ENCODE data around the gene KLHL34. TPM values are rescaled to one million over a fixed set of nuclear protein-coding genes. Genes with fewer than 3 reads are reported as not detected.

KLHL34 gene, protein sequence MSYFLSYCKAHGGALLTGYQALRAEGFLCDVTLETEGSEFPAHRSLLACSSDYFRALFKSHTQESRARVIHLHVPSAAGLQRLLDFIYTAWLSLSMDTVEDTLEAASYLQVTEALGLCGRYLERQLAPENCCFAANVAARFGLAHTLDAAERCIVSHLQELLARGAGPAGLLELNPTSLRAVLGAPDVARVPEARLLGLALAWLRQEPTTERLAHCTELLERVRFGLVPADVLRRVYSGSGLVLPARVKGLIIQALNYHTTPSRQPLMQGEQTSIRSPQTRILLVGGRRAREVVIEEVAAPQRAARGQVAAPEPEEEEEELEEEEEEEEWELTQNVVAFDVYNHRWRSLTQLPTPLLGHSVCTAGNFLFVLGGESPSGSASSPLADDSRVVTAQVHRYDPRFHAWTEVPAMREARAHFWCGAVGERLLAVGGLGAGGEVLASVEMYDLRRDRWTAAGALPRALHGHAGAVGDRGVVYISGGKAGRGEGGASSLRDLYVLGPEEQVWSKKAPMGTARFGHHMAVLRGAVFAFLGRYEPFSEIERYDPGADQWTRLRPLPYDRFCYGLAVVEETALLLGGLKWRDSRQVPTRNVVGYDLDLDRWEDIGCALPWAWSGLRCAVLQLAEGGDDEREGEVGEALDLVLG
- total RNA-seq: under 1 TPM; 0.15 to 0.16 TPM

DNA sequence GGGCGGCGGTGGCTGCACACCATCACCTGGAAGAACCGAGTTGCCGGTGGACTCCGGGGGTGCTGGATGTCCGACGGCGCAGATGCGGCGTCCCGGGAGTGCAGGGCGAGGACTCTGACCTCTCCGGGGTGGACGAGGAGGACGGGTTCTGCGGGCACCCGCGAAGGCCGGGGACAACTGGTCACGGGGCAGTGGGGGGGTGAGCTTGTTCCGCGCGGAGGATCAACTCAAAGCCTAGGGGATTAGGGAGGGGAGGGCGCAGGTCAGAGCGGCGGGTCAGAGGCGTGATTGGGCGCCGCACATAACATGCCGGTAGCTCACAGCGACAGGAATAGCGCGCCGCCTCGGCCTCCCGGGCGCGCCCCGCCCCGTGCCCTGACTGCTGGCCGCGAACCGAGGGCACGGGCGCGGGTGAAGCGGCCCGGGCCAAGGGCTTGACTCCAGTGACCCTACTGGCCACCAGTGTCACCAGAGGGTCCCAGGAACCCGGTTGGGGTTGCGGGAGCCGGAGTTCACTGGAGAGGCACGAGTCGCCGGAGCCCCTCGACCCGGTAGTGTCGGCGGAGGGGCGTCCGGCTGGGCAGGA is at the start of gene KLHL34:
KLHL34 (minus strand) TSS at position 179 of the 586 bp plus-strand sequence. CDS start 542 bp downstream, outside the sequence.
- H3K27me3 Mint-ChIP-seq: peaks cover 10% of the 10 kb centered on the region
- peak within 1 kb of the TSS; percentile 33 for H3K4me3 Mint-ChIP-seq
- peak within 1 kb of the TSS; percentile 45 for H3K27ac Mint-ChIP-seq
- H3K36me3 Mint-ChIP-seq: no peaks in the 10 kb centered on the region
- peaks cover 2% of the 10 kb centered on the region for H3K4me1 Mint-ChIP-seq
- no peaks in the 10 kb centered on the region for H3K9me3 Mint-ChIP-seq (ENCODE audit: low read depth)
- CTCF ChIA-PET: interaction anchor here (0.7 kb wide), 1 partner anchor 74 kb away, joined by 3 read pairs; no protein-coding TSS in a partner anchor
- peak; percentile 30 for ATAC-seq
- no peak for DNase-seq

GRCh38 chrX:21705225-21705624 is 47.1 kb upstream of the KLHL34 start:
- Mint-ChIP-seq H3K4me1 (no peaks in the 10 kb centered on the region), H3K4me3 (no peak overlapping the region), H3K27ac (no peak overlapping the region), H3K27me3 (no peaks in the 10 kb centered on the region), H3K9me3 (ENCODE audit: low read depth) (no peaks in the 10 kb centered on the region), H3K36me3 (no peaks in the 10 kb centered on the region)
- no peak for ATAC-seq
- no peak for DNase-seq
- CTCF ChIA-PET: no interaction called here

GRCh38 chrX:21702725-21703124 is 44.6 kb upstream of the KLHL34 start:
- Mint-ChIP-seq H3K36me3 (no peaks in the 10 kb centered on the region), H3K27ac (no peak overlapping the region), H3K4me3 (no peak overlapping the region), H3K4me1 (no peaks in the 10 kb centered on the region), H3K9me3 (ENCODE audit: low read depth) (no peaks in the 10 kb centered on the region), H3K27me3 (no peaks in the 10 kb centered on the region)
- no peak for DNase-seq
- CTCF ChIA-PET: no interaction called here
- no peak for ATAC-seq

DNA sequence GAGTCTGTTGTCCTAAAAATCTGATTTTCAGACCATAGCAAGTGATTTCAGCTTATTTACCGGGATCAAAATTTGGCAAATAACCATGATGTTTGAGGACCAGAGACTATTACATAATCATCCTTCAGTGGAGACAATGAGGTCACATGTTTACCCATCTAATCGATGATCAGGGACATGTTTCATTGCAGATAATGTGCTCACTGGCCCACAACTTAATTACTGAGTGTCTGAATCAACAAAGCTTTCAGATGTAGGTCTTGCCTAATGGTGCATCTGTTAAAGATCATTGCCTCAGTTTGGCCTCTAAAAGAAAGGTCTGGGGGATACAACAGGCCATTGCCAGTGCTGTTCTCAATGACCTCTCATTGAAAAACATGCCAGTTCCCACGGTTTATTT is 42.8 kb upstream of the KLHL34 start:
- ATAC-seq (no peak), DNase-seq (no peak)
- Mint-ChIP-seq H3K27ac (no peak overlapping the region), H3K9me3 (ENCODE audit: low read depth) (no peaks in the 10 kb centered on the region), H3K27me3 (no peaks in the 10 kb centered on the region), H3K4me1 (no peaks in the 10 kb centered on the region), H3K4me3 (no peak overlapping the region), H3K36me3 (no peaks in the 10 kb centered on the region)
- CTCF ChIA-PET: no interaction called here

DNA sequence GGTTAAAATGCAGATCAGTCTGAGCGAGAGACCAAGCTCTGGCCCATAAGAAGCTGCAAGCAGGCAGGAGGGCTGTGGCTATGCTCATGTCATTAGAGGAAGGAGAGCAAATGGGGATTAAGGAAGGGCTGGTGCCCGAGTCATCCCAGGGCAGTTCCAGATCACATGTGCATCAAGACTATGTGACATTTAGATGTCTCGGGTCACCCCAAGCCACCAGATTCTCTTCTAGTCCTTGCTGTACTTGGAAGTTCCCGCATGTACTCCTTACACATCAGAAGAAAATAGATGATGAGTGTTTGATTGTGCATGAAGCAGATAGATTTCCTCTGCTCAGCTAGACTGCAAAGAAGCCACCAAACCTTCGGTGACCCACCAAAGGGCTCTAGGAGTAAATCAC is 42.1 kb upstream of the KLHL34 start:
- Mint-ChIP-seq H3K4me3 (no peak overlapping the region), H3K36me3 (no peaks in the 10 kb centered on the region), H3K4me1 (no peaks in the 10 kb centered on the region), H3K27me3 (no peaks in the 10 kb centered on the region), H3K9me3 (ENCODE audit: low read depth) (no peaks in the 10 kb centered on the region), H3K27ac (no peak overlapping the region)
- ATAC-seq: no peak
- DNase-seq: no peak
- CTCF ChIA-PET: no interaction called here

DNA sequence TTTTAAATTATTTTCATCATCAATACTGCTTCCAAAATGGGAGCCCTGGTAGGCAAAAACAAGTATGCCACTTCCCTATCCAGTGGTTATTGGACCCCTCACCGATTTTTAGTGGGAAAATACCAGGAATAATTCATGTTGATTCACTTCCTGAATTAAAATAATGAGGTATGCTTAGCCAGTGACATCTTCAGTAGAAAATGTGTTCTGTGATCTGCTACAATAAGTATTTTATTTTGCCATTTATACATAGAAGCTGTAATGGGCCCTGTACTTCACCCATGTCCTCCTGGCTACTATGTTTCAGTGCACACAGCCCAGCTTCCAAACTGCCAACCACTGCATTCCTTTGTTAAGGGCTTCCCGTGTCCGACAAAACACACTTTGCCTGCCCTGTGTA is 41.0 kb upstream of the KLHL34 start:
- no peak overlapping the region for H3K27ac Mint-ChIP-seq
- CTCF ChIA-PET: no interaction called here
- H3K36me3 Mint-ChIP-seq: no peaks in the 10 kb centered on the region
- no peaks in the 10 kb centered on the region for H3K27me3 Mint-ChIP-seq
- no peak for ATAC-seq
- DNase-seq: no peak
- no peaks in the 10 kb centered on the region for H3K4me1 Mint-ChIP-seq
- no peak overlapping the region for H3K4me3 Mint-ChIP-seq
- H3K9me3 Mint-ChIP-seq (ENCODE audit: low read depth): no peaks in the 10 kb centered on the region

DNA sequence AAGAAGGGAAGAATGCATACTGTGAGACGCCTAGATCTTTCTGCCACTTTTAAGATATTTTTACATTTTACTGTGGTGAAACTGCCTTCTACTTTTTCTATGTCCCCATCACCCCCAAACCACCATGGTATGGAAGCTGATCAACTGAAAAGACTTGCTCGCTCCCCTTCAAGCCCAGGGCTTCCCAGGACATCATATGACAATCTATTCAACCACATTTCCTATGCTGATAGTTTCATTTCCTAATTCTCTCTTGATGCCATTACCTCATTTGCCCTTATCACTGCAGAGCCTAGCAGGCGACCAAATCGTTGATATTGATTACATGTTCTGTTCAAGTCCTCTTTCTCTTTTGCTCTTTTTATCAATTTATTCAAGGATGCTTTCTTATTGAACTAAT is 40.1 kb upstream of the KLHL34 start:
- Mint-ChIP-seq H3K4me1 (no peaks in the 10 kb centered on the region), H3K27ac (no peak overlapping the region), H3K4me3 (no peak overlapping the region), H3K36me3 (no peaks in the 10 kb centered on the region), H3K9me3 (ENCODE audit: low read depth) (no peaks in the 10 kb centered on the region), H3K27me3 (no peaks in the 10 kb centered on the region)
- ATAC-seq: no peak
- CTCF ChIA-PET: no interaction called here
- DNase-seq: no peak

- Mint-ChIP-seq H3K9me3 (ENCODE audit: low read depth) (no peaks in the 10 kb centered on the region), H3K27ac (no peak overlapping the region), H3K27me3 (no peaks in the 10 kb centered on the region), H3K4me3 (no peak overlapping the region), H3K36me3 (no peaks in the 10 kb centered on the region), H3K4me1 (peaks cover 7% of the 10 kb centered on the region)
- DNase-seq: no peak
- CTCF ChIA-PET: no interaction called here
- no peak for ATAC-seq
Observed at GRCh38 chrX:21691512-21692018, 33.4 kb upstream of the KLHL34 start.

- Mint-ChIP-seq H3K4me3 (no peak overlapping the region), H3K27me3 (peaks cover 3% of the 10 kb centered on the region), H3K36me3 (no peaks in the 10 kb centered on the region), H3K9me3 (ENCODE audit: low read depth) (no peaks in the 10 kb centered on the region), H3K4me1 (no peaks in the 10 kb centered on the region), H3K27ac (no peak overlapping the region)
- CTCF ChIA-PET: no interaction called here
- ATAC-seq (no peak), DNase-seq (no peak)
Observed at GRCh38 chrX:21683941-21684340, 25.8 kb upstream of the KLHL34 start.

DNA sequence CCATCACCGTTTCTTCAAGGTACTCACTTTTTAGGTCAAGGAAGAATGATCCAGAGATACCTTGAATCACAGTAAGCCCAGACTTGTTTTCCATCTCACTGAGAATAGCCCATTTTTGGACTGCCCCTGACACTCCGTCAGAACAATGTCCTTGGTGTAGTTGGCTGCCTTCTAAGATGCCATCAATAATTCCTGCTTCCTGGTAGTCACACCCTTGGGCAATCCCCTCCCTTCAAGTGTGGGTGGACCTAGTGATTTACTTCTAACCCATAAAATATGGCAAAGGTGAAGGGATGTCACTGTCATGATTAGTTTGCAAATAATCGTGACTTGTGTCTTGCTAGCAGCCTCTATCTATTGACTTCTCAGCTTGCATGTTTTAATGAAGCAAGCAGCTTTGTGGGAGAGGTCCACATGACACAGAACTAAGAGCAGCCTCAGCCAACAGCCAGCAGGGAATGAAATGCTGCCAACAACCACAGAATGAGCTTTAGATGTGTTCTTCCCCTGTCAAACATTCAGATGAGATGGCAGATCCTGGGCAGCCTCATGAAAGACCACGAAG is 20.0 kb upstream of the KLHL34 start:
- DNase-seq: no peak
- Mint-ChIP-seq H3K9me3 (ENCODE audit: low read depth) (no peaks in the 10 kb centered on the region), H3K27me3 (peaks cover 7% of the 10 kb centered on the region), H3K4me3 (no peak overlapping the region), H3K4me1 (no peaks in the 10 kb centered on the region), H3K27ac (no peak overlapping the region), H3K36me3 (no peaks in the 10 kb centered on the region)
- CTCF ChIA-PET: no interaction called here
- ATAC-seq: no peak

GRCh38 chrX:21675931-21676330 is 17.8 kb upstream of the KLHL34 start:
- no peak overlapping the region for H3K4me3 Mint-ChIP-seq
- CTCF ChIA-PET: no interaction called here
- ATAC-seq (no peak), DNase-seq (no peak)
- H3K27me3 Mint-ChIP-seq: peaks cover 11% of the 10 kb centered on the region
- no peak overlapping the region for H3K27ac Mint-ChIP-seq
- H3K4me1 Mint-ChIP-seq: no peaks in the 10 kb centered on the region
- no peaks in the 10 kb centered on the region for H3K36me3 Mint-ChIP-seq
- H3K9me3 Mint-ChIP-seq (ENCODE audit: low read depth): no peaks in the 10 kb centered on the region

DNA sequence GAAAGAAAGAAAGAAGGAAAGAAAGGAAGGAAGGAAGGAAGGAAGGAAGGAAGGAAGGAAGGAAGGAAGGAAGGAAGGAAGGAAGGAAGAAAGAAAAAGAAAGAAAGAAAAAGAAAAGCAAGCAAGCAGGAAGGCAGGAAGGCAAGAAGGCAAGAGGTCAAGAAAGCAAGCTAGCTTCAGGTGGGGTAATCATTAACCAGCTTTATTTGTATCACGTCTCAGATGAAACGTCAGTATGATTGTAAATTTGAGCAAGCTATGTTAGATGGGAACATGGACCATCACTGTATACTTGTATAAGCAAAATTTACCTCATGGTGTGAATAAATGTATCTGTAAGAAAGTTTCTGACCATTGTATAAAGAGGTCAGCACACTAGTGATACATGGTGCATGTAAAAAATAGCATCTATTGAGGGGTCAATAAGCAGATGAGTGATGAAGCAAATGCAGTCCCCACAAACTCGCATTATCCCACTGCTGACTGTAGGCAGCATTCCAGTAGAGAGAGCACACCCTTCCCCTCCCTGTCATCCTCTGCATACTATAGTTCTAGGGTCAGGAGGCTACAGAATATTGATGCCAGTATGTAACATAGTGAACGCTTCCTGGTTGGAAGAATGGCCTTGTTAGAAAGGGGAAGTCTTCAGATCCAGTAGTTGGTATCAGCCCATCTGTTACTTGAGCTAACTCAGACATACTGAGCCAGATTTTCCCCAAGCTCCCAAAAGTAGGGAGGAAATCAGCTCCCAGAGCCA is 16.5 kb upstream of the KLHL34 start:
- Mint-ChIP-seq H3K36me3 (no peaks in the 10 kb centered on the region), H3K4me1 (no peaks in the 10 kb centered on the region), H3K27ac (no peak overlapping the region), H3K27me3 (peaks cover 11% of the 10 kb centered on the region), H3K4me3 (no peak overlapping the region), H3K9me3 (ENCODE audit: low read depth) (no peaks in the 10 kb centered on the region)
- CTCF ChIA-PET: no interaction called here
- no peak for DNase-seq
- ATAC-seq: no peak

DNA sequence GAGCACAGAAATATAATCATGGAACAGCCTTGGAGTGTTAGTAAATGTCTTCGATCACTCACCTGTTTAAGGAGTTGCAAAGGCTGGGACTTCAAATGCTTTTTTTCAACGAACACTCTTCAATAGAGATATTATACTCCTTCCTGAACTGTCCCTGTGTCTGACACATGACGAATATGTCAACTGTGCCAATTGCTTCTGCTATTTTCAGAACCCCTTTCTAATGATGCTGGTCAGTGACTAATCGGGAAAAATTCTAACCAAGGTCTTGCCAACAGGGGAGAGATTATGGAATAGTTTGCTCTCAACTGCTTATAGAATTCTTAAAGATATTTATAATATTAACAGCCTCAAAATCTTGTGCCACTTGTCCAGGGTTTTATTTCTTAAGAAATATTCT is 8.5 kb upstream of the KLHL34 start:
- ATAC-seq (no peak), DNase-seq (no peak)
- Mint-ChIP-seq H3K9me3 (ENCODE audit: low read depth) (peaks cover 2% of the 10 kb centered on the region), H3K4me3 (no peak overlapping the region), H3K4me1 (no peaks in the 10 kb centered on the region), H3K36me3 (no peaks in the 10 kb centered on the region), H3K27ac (no peak overlapping the region), H3K27me3 (peaks cover 4% of the 10 kb centered on the region)
- CTCF ChIA-PET: no interaction called here
